ENCODE measurements around the gene ZNF681.
"Not testable (repeated sequence)": the region's sequence is repeated elsewhere in the genome, so short reads cannot be mapped to it uniquely, and the experiment has no call there.

The ZNF681 gene

GRCh38 chr19:23772675-23773063, 14.0 kb upstream of the ZNF681 start:
- no peak for DNase-seq

- no peak for DNase-seq
Measured at GRCh38 chr19:23771761-23772674, 13.3 kb upstream of the ZNF681 start.

GRCh38 chr19:23771316-23771715, 12.6 kb upstream of the ZNF681 start:
- DNase-seq: no peak

GRCh38 chr19:23770672-23771250, 12.1 kb upstream of the ZNF681 start:
- DNase-seq: no peak

GRCh38 chr19:23769691-23770468, 11.2 kb upstream of the ZNF681 start:
- no peak for DNase-seq

- no peak for DNase-seq
Measured at GRCh38 chr19:23766951-23767350, 8.3 kb upstream of the ZNF681 start.

GRCh38 chr19:23764781-23765180, 6.1 kb upstream of the ZNF681 start:
- no peak for DNase-seq

- DNase-seq: peak; percentile 80
Measured at GRCh38 chr19:23762884-23763711, 4.4 kb upstream of the ZNF681 start.

GRCh38 chr19:23762548-23762883, 3.8 kb upstream of the ZNF681 start:
- DNase-seq: no peak

GRCh38 chr19:23760326-23760725, 1.6 kb upstream of the ZNF681 start:
- not testable (repeated sequence) for DNase-seq

GRCh38 chr19:23743633-23744232, 15.0 kb downstream of the ZNF681 start:
- DNase-seq: not testable (repeated sequence)

- not testable (repeated sequence) for DNase-seq
Measured at GRCh38 chr19:23730729-23731465, 27.8 kb downstream of the ZNF681 start.

- DNase-seq: not testable (repeated sequence)
Measured at GRCh38 chr19:23724161-23724560, 34.5 kb downstream of the ZNF681 start.

- no peak for DNase-seq
Measured at GRCh38 chr19:23718802-23719201, 39.9 kb downstream of the ZNF681 start.

GRCh38 chr19:23716792-23717191, 41.9 kb downstream of the ZNF681 start:
- no peak for DNase-seq

- no peak for DNase-seq
Measured at GRCh38 chr19:23709347-23709746, 49.3 kb downstream of the ZNF681 start.

GRCh38 chr19:23706657-23707056, 52.0 kb downstream of the ZNF681 start:
- no peak for DNase-seq

GRCh38 chr19:23699521-23699860, 59.2 kb downstream of the ZNF681 start:
- DNase-seq: no peak

- DNase-seq: no peak
Measured at GRCh38 chr19:23698711-23699520, 59.8 kb downstream of the ZNF681 start.

- not testable (repeated sequence) for DNase-seq
Measured at GRCh38 chr19:23692937-23693336, 65.8 kb downstream of the ZNF681 start.

Data from CD4-positive, alpha-beta T cell treated with Interferon gamma for 1 hour (primary cell).